ENCODE data around the gene CIB1.

- TF ChIP-seq CTCF (IDR thresholded peaks at IDR 0.05; ENCODE audit: insufficient read depth, low read length) (no peak), POLR2AphosphoS5 (IDR thresholded peaks at IDR 0.05; ENCODE audit: low read depth) (no peak), REST (IDR thresholded peaks at IDR 0.05; ENCODE audit: insufficient replicate concordance, low read depth) (no peak), GABPA (IDR thresholded peaks at IDR 0.05; ENCODE audit: low read depth) (no peak), SPI1 (IDR thresholded peaks at IDR 0.05; ENCODE audit: borderline replicate concordance, low read depth) (no peak)
These were observed 15.1 kb upstream of the CIB1 start for GRCh38 chr15:90248789-90249202.
